Type B pancreatic cell (in vitro differentiated cells): Measurements from ENCODE around the gene RING1. TPM values are rescaled to one million over a fixed set of nuclear protein-coding genes. Genes with fewer than 3 reads are reported as not detected.
A peak's percentile ranks its signal among the peaks of the same experiment; 100 is the strongest.

Experiments
- DNase-seq: peaks from one replicate; pipeline ENCODE4 v3.0.0; 2021; ENCODE audit warnings: mixed read lengths; ENCODE audit not compliant: unreplicated experiment; ENCODE audit errors: extremely low spot score
- H3K27ac Mint-ChIP-seq: 2 replicates; pipeline ENCODE4 v1.8.0; 2021; ENCODE audit warnings: mild to moderate bottlenecking, mixed read lengths
- H3K27me3 Mint-ChIP-seq: 2 replicates; pipeline ENCODE4 v1.8.0; 2021; ENCODE audit warnings: mixed read lengths
- H3K36me3 Mint-ChIP-seq: 2 replicates; pipeline ENCODE4 v1.8.0; 2021; ENCODE audit warnings: mixed read lengths
- H3K4me1 Mint-ChIP-seq: one replicate; pipeline ENCODE4 v1.8.0; 2021; ENCODE audit warnings: mixed read lengths; ENCODE audit not compliant: unreplicated experiment
- H3K4me3 Mint-ChIP-seq: 2 replicates; pipeline ENCODE4 v1.8.0; 2021; ENCODE audit warnings: mild to moderate bottlenecking, mixed read lengths
- H3K9me3 Mint-ChIP-seq: 2 replicates; pipeline ENCODE4 v1.8.0; 2021; ENCODE audit warnings: mixed read lengths
- total RNA-seq: library from RNA; stranded (reverse); gene quantifications from 2 replicates; pipeline ENCODE4 v1.2.1, GENCODE V29; 2021; ENCODE audit warnings: low replicate concordance
- TF ChIP-seq, protein P1 (sequence below): fragments of 200-600 bp; sonication (generic); conservative IDR thresholded peaks from 2 replicates; pipeline ENCODE4 v1.5.0; 2021; ENCODE audit warnings: antibody characterized with exemption, mild to moderate bottlenecking

The RING1 gene
- total RNA-seq, 1 donor from 2014 or later: 60.4 TPM

DNA sequence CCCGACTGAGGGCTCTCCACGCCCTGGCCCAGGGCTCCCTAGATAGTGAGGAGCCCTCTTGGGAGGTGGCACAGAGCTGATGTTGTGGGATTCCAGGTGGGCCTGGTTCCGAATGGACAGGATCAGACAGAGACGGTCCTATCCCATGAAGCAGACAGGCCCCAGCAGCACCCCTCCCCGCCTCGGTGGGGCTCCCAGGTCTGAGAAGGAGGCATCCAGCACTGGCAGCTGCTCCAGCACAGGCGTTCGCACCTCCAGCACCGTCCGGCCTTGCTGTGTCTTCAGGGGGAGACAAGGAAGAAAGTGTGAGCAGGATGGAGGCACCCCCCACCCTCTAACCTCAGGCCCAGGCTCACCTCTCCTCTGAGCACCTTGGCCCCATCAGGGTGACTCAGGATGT lies 44.8 kb upstream of the RING1 start:
- H3K27me3 Mint-ChIP-seq: peaks cover 10% of the 10 kb centered on the region
- H3K4me3 Mint-ChIP-seq: no peak overlapping the region
- H3K36me3 Mint-ChIP-seq: no peaks in the 10 kb centered on the region
- DNase-seq: no peak
- peaks cover 7% of the 10 kb centered on the region for H3K4me1 Mint-ChIP-seq
- TF ChIP-seq, protein P1, sequence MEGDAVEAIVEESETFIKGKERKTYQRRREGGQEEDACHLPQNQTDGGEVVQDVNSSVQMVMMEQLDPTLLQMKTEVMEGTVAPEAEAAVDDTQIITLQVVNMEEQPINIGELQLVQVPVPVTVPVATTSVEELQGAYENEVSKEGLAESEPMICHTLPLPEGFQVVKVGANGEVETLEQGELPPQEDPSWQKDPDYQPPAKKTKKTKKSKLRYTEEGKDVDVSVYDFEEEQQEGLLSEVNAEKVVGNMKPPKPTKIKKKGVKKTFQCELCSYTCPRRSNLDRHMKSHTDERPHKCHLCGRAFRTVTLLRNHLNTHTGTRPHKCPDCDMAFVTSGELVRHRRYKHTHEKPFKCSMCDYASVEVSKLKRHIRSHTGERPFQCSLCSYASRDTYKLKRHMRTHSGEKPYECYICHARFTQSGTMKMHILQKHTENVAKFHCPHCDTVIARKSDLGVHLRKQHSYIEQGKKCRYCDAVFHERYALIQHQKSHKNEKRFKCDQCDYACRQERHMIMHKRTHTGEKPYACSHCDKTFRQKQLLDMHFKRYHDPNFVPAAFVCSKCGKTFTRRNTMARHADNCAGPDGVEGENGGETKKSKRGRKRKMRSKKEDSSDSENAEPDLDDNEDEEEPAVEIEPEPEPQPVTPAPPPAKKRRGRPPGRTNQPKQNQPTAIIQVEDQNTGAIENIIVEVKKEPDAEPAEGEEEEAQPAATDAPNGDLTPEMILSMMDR: no peak
- H3K27ac Mint-ChIP-seq: no peak overlapping the region
- no peaks in the 10 kb centered on the region for H3K9me3 Mint-ChIP-seq

DNA sequence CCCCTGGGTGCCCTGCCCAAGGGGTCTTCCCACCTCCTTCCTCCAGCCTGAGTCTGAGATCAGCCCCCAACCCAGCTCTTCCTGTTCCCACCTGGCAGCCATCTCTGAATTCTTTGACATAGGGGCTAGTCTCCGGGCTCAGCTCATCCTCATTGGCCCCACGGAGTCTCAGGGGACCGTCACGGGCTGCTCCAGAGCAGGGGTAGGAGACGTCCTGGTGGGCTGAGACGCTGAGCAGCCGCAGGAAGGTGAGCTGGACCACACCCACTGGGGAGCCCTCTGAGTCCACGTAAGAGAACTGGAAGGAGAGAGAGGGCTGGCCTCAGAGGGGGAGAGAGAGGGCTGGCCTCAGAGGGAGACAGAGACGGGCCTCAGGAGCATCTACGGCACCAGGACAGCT lies 44.1 kb upstream of the RING1 start:
- DNase-seq: no peak
- no peak overlapping the region for H3K27ac Mint-ChIP-seq
- H3K36me3 Mint-ChIP-seq: no peaks in the 10 kb centered on the region
- H3K4me3 Mint-ChIP-seq: peak overlapping the region; percentile 31
- peaks cover 7% of the 10 kb centered on the region for H3K4me1 Mint-ChIP-seq
- H3K9me3 Mint-ChIP-seq: no peaks in the 10 kb centered on the region
- TF ChIP-seq, protein P1: no peak
- peaks cover 10% of the 10 kb centered on the region for H3K27me3 Mint-ChIP-seq

- H3K36me3 Mint-ChIP-seq: no peaks in the 10 kb centered on the region
- TF ChIP-seq, protein P1: no peak
- no peak overlapping the region for H3K27ac Mint-ChIP-seq
- no peak for DNase-seq
- H3K4me1 Mint-ChIP-seq: peaks cover 7% of the 10 kb centered on the region
- no peak overlapping the region for H3K4me3 Mint-ChIP-seq
- H3K27me3 Mint-ChIP-seq: peaks cover 10% of the 10 kb centered on the region
- no peaks in the 10 kb centered on the region for H3K9me3 Mint-ChIP-seq
These were observed 43.5 kb upstream of the RING1 start for GRCh38 chr6:33164665-33165373.

GRCh38 chr6:33165581-33166258 lies 42.6 kb upstream of the RING1 start:
- peaks cover 10% of the 10 kb centered on the region for H3K27me3 Mint-ChIP-seq
- no peaks in the 10 kb centered on the region for H3K36me3 Mint-ChIP-seq

DNA sequence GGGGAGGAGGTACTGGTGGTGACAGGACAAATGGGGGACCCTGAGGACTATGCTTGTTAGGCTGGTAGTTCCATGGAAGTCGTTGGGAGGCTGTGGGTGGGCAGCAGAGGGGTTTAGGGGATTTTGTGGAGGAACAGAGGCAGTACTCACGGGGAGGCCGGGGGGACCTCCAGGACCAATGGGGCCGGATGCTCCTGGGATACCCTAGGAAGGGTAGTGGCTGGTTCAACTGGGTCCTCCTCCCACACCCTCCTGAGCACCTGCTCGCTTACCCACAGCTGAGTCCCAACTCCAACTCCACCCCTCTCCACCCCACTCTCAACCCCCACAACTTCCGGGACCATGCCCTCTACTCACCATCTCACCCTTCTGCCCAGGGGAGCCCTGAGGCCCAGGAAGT lies 41.9 kb upstream of the RING1 start:
- DNase-seq: no peak
- peaks cover 8% of the 10 kb centered on the region for H3K27me3 Mint-ChIP-seq
- H3K27ac Mint-ChIP-seq: no peak overlapping the region
- H3K36me3 Mint-ChIP-seq: no peaks in the 10 kb centered on the region
- H3K4me3 Mint-ChIP-seq: no peak overlapping the region
- peaks cover 2% of the 10 kb centered on the region for H3K4me1 Mint-ChIP-seq
- TF ChIP-seq, protein P1: no peak
- no peaks in the 10 kb centered on the region for H3K9me3 Mint-ChIP-seq

More at GRCh38 chr6:33165581-33166258, 42.6 kb upstream of the RING1 start:
- no peak for DNase-seq
- TF ChIP-seq, protein P1: no peak
- no peaks in the 10 kb centered on the region for H3K9me3 Mint-ChIP-seq
- peaks cover 7% of the 10 kb centered on the region for H3K4me1 Mint-ChIP-seq
- no peak overlapping the region for H3K27ac Mint-ChIP-seq
- H3K4me3 Mint-ChIP-seq: no peak overlapping the region
